Measurements from ENCODE around the gene ARID5B. TPM values are rescaled to one million over a fixed set of nuclear protein-coding genes. Genes with fewer than 3 reads are reported as not detected.
A peak's percentile ranks its signal among the peaks of the same experiment; 100 is the strongest.

ARID5B gene
- polyA plus RNA-seq, 3 donors: 1.00 to 2.5 (median 1.5) TPM

DNA sequence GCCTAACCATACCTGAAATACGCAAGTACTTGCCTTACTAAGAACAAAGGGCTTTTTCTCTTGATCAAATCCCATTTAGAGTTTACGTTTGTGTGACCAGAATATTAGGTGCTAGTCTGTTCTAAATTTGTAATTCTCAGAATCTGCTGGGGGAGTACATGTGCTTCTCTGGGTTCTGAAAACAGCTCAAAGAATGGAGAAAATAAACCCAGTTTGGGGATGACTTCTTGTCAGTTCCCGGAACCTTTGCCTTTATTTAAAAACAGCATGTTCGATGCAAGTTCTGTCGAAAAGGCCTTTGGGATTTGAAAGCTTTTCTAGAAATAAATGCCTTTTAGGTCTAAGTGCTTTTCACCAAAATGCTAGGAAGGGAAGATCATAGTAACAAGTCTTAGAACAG lies 147.0 kb downstream of the ARID5B start:
- Histone ChIP-seq H3K27ac (ENCODE audit: low read depth in 1 of 2, low read length in 2 of 2) (no peak overlapping the region), H3K9ac (ENCODE audit: insufficient read depth, low read length, poor library complexity, severe bottlenecking) (no peak overlapping the region), H3K4me1 (ENCODE audit: control insufficient read depth in 1 of 2, insufficient read depth in 2 of 2, low read length in 2 of 2) (peaks cover 57 to 62% of the 10 kb centered on the region in 2 donors), H4K20me1 (ENCODE audit: insufficient read depth, low read length) (no peaks in the 10 kb centered on the region), H3K79me2 (ENCODE audit: insufficient read depth, low read length) (peaks cover 6% of the 10 kb centered on the region), H2AFZ (ENCODE audit: insufficient read depth, low read depth, low read length, poor library complexity, severe bottlenecking) (no peak overlapping the region), H3K36me3 (replicated peaks in 1 of 2; ENCODE audit: control insufficient read depth in 1 of 2, insufficient read depth in 2 of 2, low read length in 2 of 2) (peaks cover 0 to 14% of the 10 kb centered on the region in 2 donors), H3K9me3 (replicated peaks in 1 of 2; ENCODE audit: control insufficient read depth in 1 of 2, insufficient read depth in 1 of 2, low read length in 2 of 2) (no peaks in the 10 kb centered on the region), H3K4me3 (replicated peaks in 1 of 3; ENCODE audit: low read depth in 2 of 3, low read length in 3 of 3) (no peak overlapping the region), H3K27me3 (ENCODE audit: control insufficient read depth in 2 of 2, insufficient read depth in 2 of 2, low read length in 2 of 2) (no peaks in the 10 kb centered on the region), H3K4me2 (replicated peaks; ENCODE audit: extremely low read depth, low read length, poor library complexity, severe bottlenecking) (no peak overlapping the region)
- H3K4me3 Mint-ChIP-seq: no peak overlapping the region
- H3K9me3 Mint-ChIP-seq: peaks cover 0 to 2% (median 0%) of the 10 kb centered on the region in 7 donors
- peak overlapping the region in 3 of 7 donors; percentile 26 to 89 (median 80) for H3K27ac Mint-ChIP-seq
- H3K4me1 Mint-ChIP-seq: peaks cover 84% of the 10 kb centered on the region
- H3K27me3 Mint-ChIP-seq (ENCODE audit: low read depth in 3 of 3): peaks cover 0 to 2% (median 0%) of the 10 kb centered on the region in 3 donors
- TF ChIP-seq CTCF (IDR thresholded peaks at IDR 0.05): no peak
- DNase-seq: no peak
- H3K36me3 Mint-ChIP-seq: peaks cover 16 to 19% of the 10 kb centered on the region in 2 donors
- intact Hi-C loops (cut with micrococcal nuclease): loop anchor here (5.0 to 10.0 kb wide), 4 partner anchors 56 to 196 kb away; partner anchors contain the start of gene ARID5B (in 1 of the 2)
- 100% methylated on average over 3 of the region's 5 CpGs for WGBS (ENCODE audit: insufficient coverage)

- H3K27ac Mint-ChIP-seq: peak overlapping the region in 4 of 7 donors; percentile 15 to 80 (median 53)
- no peak for TF ChIP-seq CTCF (IDR thresholded peaks at IDR 0.05)
- Histone ChIP-seq H2AFZ (ENCODE audit: insufficient read depth, low read depth, low read length, poor library complexity, severe bottlenecking) (no peak overlapping the region), H3K4me2 (replicated peaks; ENCODE audit: extremely low read depth, low read length, poor library complexity, severe bottlenecking) (no peak overlapping the region), H3K4me3 (replicated peaks in 1 of 3; ENCODE audit: low read depth in 2 of 3, low read length in 3 of 3) (no peak overlapping the region), H3K4me1 (ENCODE audit: control insufficient read depth in 1 of 2, insufficient read depth in 2 of 2, low read length in 2 of 2) (peaks cover 55 to 63% of the 10 kb centered on the region in 2 donors), H3K9ac (ENCODE audit: insufficient read depth, low read length, poor library complexity, severe bottlenecking) (no peak overlapping the region), H3K27ac (ENCODE audit: low read depth in 1 of 2, low read length in 2 of 2) (no peak overlapping the region), H3K36me3 (replicated peaks in 1 of 2; ENCODE audit: control insufficient read depth in 1 of 2, insufficient read depth in 2 of 2, low read length in 2 of 2) (peaks cover 0 to 14% of the 10 kb centered on the region in 2 donors), H3K9me3 (replicated peaks in 1 of 2; ENCODE audit: control insufficient read depth in 1 of 2, insufficient read depth in 1 of 2, low read length in 2 of 2) (no peaks in the 10 kb centered on the region), H3K27me3 (ENCODE audit: control insufficient read depth in 2 of 2, insufficient read depth in 2 of 2, low read length in 2 of 2) (no peaks in the 10 kb centered on the region), H3K79me2 (ENCODE audit: insufficient read depth, low read length) (peaks cover 6% of the 10 kb centered on the region), H4K20me1 (ENCODE audit: insufficient read depth, low read length) (no peaks in the 10 kb centered on the region)
- H3K4me3 Mint-ChIP-seq: peak overlapping the region in 1 of 2 donors; percentile 32
- H3K4me1 Mint-ChIP-seq: peaks cover 84% of the 10 kb centered on the region
- intact Hi-C loops (cut with micrococcal nuclease): loop anchor here (5.0 to 10.0 kb wide), 4 partner anchors 56 to 196 kb away; partner anchors contain the start of gene ARID5B (in 1 of the 2)
- DNase-seq: peak in 1 of 3 donors; percentile 29
- peaks cover 0 to 2% (median 0%) of the 10 kb centered on the region in 7 donors for H3K9me3 Mint-ChIP-seq
- H3K36me3 Mint-ChIP-seq: peaks cover 16 to 19% of the 10 kb centered on the region in 2 donors
- peaks cover 0 to 2% (median 0%) of the 10 kb centered on the region in 3 donors for H3K27me3 Mint-ChIP-seq (ENCODE audit: low read depth in 3 of 3)
- WGBS (ENCODE audit: insufficient coverage): 90% methylated on average over 18 of the region's 21 CpGs
Measured at GRCh38 chr10:62048919-62049623, 147.6 kb downstream of the ARID5B start.
